ENCODE measurements around the gene GMPR2. TPM values are rescaled to one million over a fixed set of nuclear protein-coding genes. Genes with fewer than 3 reads are reported as not detected.
A peak's percentile ranks its signal among the peaks of the same experiment; 100 is the strongest.
"Not testable (repeated sequence)": the region's sequence is repeated elsewhere in the genome, so short reads cannot be mapped to it uniquely, and the experiment has no call there.

Gene GMPR2
- total RNA-seq, 1 donor from 2014 or later, result 66.6 TPM

- Mint-ChIP-seq H3K4me1 (ENCODE audit: unreplicated experiment) (peaks cover 27% of the 10 kb centered on the region), H3K9me3 (no peaks in the 10 kb centered on the region), H3K27ac (peak overlapping the region; percentile 99), H3K4me3 (peak overlapping the region; percentile 97), H3K36me3 (peaks cover 22% of the 10 kb centered on the region), H3K27me3 (no peaks in the 10 kb centered on the region)
- DNase-seq (ENCODE audit: extremely low spot score, unreplicated experiment), result no peak
- TF ChIP-seq, protein P1, sequence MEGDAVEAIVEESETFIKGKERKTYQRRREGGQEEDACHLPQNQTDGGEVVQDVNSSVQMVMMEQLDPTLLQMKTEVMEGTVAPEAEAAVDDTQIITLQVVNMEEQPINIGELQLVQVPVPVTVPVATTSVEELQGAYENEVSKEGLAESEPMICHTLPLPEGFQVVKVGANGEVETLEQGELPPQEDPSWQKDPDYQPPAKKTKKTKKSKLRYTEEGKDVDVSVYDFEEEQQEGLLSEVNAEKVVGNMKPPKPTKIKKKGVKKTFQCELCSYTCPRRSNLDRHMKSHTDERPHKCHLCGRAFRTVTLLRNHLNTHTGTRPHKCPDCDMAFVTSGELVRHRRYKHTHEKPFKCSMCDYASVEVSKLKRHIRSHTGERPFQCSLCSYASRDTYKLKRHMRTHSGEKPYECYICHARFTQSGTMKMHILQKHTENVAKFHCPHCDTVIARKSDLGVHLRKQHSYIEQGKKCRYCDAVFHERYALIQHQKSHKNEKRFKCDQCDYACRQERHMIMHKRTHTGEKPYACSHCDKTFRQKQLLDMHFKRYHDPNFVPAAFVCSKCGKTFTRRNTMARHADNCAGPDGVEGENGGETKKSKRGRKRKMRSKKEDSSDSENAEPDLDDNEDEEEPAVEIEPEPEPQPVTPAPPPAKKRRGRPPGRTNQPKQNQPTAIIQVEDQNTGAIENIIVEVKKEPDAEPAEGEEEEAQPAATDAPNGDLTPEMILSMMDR (conservative IDR thresholded peaks at IDR 0.05), result no peak
Measured at GRCh38 chr14:24213866-24214662, 18.7 kb upstream of the GMPR2 start.

- Mint-ChIP-seq H3K4me3 (peak within 1 kb of the TSS; percentile 96), H3K9me3 (no peaks in the 10 kb centered on the region), H3K27ac (peak within 1 kb of the TSS; percentile 88)
Measured at GRCh38 chr14:24215495-24216344, 17.0 kb upstream of the GMPR2 start, which contains the start of gene MDP1. Gene MDP1 (minus strand): TSS chr14:24216066. CDS start chr14:24215955, 111 bp downstream.

GRCh38 chr14:24216345-24216699, 16.4 kb upstream of the GMPR2 start:
- H3K9me3 Mint-ChIP-seq, result no peaks in the 10 kb centered on the region
- no peak for DNase-seq (ENCODE audit: extremely low spot score, unreplicated experiment)
- no peaks in the 10 kb centered on the region for H3K27me3 Mint-ChIP-seq
- peak overlapping the region; percentile 88 for H3K27ac Mint-ChIP-seq
- H3K4me3 Mint-ChIP-seq, result peak overlapping the region; percentile 96
- peaks cover 14% of the 10 kb centered on the region for H3K36me3 Mint-ChIP-seq
- H3K4me1 Mint-ChIP-seq (ENCODE audit: unreplicated experiment), result peaks cover 27% of the 10 kb centered on the region
- TF ChIP-seq, protein P1 (conservative IDR thresholded peaks at IDR 0.05), result no peak

More at GRCh38 chr14:24215495-24216344, 17.0 kb upstream of the GMPR2 start, which contains the start of gene MDP1:
- H3K27me3 Mint-ChIP-seq, result no peaks in the 10 kb centered on the region
- H3K4me1 Mint-ChIP-seq (ENCODE audit: unreplicated experiment), result peaks cover 27% of the 10 kb centered on the region
- H3K36me3 Mint-ChIP-seq, result peaks cover 14% of the 10 kb centered on the region
- peak; percentile 79 for DNase-seq (ENCODE audit: extremely low spot score, unreplicated experiment)
- TF ChIP-seq, protein P1 (conservative IDR thresholded peaks at IDR 0.05), result peak; percentile 64

- peaks cover 22% of the 10 kb centered on the region for H3K4me1 Mint-ChIP-seq (ENCODE audit: unreplicated experiment)
- DNase-seq (ENCODE audit: extremely low spot score, unreplicated experiment); H3K4me3 Mint-ChIP-seq; H3K27me3 Mint-ChIP-seq; H3K9me3 Mint-ChIP-seq; H3K27ac Mint-ChIP-seq: not testable (repeated sequence)
- peaks cover 14% of the 10 kb centered on the region for H3K36me3 Mint-ChIP-seq
Measured at GRCh38 chr14:24216876-24217275, 15.9 kb upstream of the GMPR2 start.

GRCh38 chr14:24219080-24219479, 13.6 kb upstream of the GMPR2 start:
- peaks cover 9% of the 10 kb centered on the region for H3K36me3 Mint-ChIP-seq
- TF ChIP-seq, protein P1 (conservative IDR thresholded peaks at IDR 0.05), result no peak
- no peak for DNase-seq (ENCODE audit: extremely low spot score, unreplicated experiment)
- peaks cover 13% of the 10 kb centered on the region for H3K4me1 Mint-ChIP-seq (ENCODE audit: unreplicated experiment)
- H3K4me3 Mint-ChIP-seq, result no peak overlapping the region
- H3K27me3 Mint-ChIP-seq, result no peaks in the 10 kb centered on the region
- no peaks in the 10 kb centered on the region for H3K9me3 Mint-ChIP-seq
- no peak overlapping the region for H3K27ac Mint-ChIP-seq

Data from type B pancreatic cell (in vitro differentiated cells).